Measurements from ENCODE around the gene KAT8. TPM values are rescaled to one million over a fixed set of nuclear protein-coding genes. Genes with fewer than 3 reads are reported as not detected.

Gene KAT8
- total RNA-seq, 1 experiment from 2014 or later = 66.6 TPM

GRCh38 chr16:31083081-31083480, 34.4 kb upstream of the KAT8 start:
- BruUV-seq (replicated peaks) = no TSS peak
- Mint-ChIP-seq H3K27ac (ENCODE audit: unreplicated experiment) (no peak overlapping the region), H3K4me3 (ENCODE audit: low read depth, unreplicated experiment) (no peak overlapping the region), H3K4me1 (ENCODE audit: low read depth, unreplicated experiment) (no peaks in the 10 kb centered on the region), H3K9me3 (ENCODE audit: low read depth, unreplicated experiment) (no peaks in the 10 kb centered on the region), H3K27me3 (ENCODE audit: unreplicated experiment) (no peaks in the 10 kb centered on the region), H3K36me3 (ENCODE audit: insufficient read depth, unreplicated experiment) (peaks cover 45% of the 10 kb centered on the region)
- DNase-seq = no peak
- TF ChIP-seq CTCF (IDR thresholded peaks at IDR 0.05; ENCODE audit: unreplicated experiment) = no peak
- intact Hi-C loops (cut with micrococcal nuclease; ENCODE audit: unreplicated experiment) = no loop called here
- CTCF ChIA-PET = no interaction called here

- intact Hi-C loops (cut with micrococcal nuclease; ENCODE audit: unreplicated experiment) = no loop called here
- no TSS peak for BruUV-seq (replicated peaks)
- H3K36me3 Mint-ChIP-seq (ENCODE audit: insufficient read depth, unreplicated experiment) = peaks cover 45% of the 10 kb centered on the region
- H3K9me3 Mint-ChIP-seq (ENCODE audit: low read depth, unreplicated experiment) = no peaks in the 10 kb centered on the region
- no peak overlapping the region for H3K27ac Mint-ChIP-seq (ENCODE audit: unreplicated experiment)
- no peak for TF ChIP-seq CTCF (IDR thresholded peaks at IDR 0.05; ENCODE audit: unreplicated experiment)
- no peak for DNase-seq
- no peaks in the 10 kb centered on the region for H3K27me3 Mint-ChIP-seq (ENCODE audit: unreplicated experiment)
- H3K4me1 Mint-ChIP-seq (ENCODE audit: low read depth, unreplicated experiment) = no peaks in the 10 kb centered on the region
- CTCF ChIA-PET = no interaction called here
- no peak overlapping the region for H3K4me3 Mint-ChIP-seq (ENCODE audit: low read depth, unreplicated experiment)
Measured at GRCh38 chr16:31083556-31083955, 33.9 kb upstream of the KAT8 start.

- intact Hi-C loops (cut with micrococcal nuclease; ENCODE audit: unreplicated experiment) = no loop called here
- Mint-ChIP-seq H3K4me1 (ENCODE audit: low read depth, unreplicated experiment) (no peaks in the 10 kb centered on the region), H3K9me3 (ENCODE audit: low read depth, unreplicated experiment) (no peaks in the 10 kb centered on the region), H3K27me3 (ENCODE audit: unreplicated experiment) (no peaks in the 10 kb centered on the region), H3K4me3 (ENCODE audit: low read depth, unreplicated experiment) (no peak overlapping the region), H3K27ac (ENCODE audit: unreplicated experiment) (no peak overlapping the region), H3K36me3 (ENCODE audit: insufficient read depth, unreplicated experiment) (peaks cover 43% of the 10 kb centered on the region)
- no peak for DNase-seq
- BruUV-seq (replicated peaks) = no TSS peak
- TF ChIP-seq CTCF (IDR thresholded peaks at IDR 0.05; ENCODE audit: unreplicated experiment) = no peak
- CTCF ChIA-PET = interaction anchor here (0.6 to 1.4 kb wide), 2 partner anchors 97 to 99 kb away, joined by 3 to 4 read pairs; partner anchors contain the start of gene HSD3B7
Measured at GRCh38 chr16:31083981-31084380, 33.5 kb upstream of the KAT8 start.

GRCh38 chr16:31084584-31085302, 32.7 kb upstream of the KAT8 start:
- CTCF ChIA-PET = interaction anchor here (1.4 kb wide), 1 partner anchor 99 kb away, joined by 4 read pairs; the partner anchor contains the start of gene HSD3B7

More at GRCh38 chr16:31084584-31085302, 32.7 kb upstream of the KAT8 start:
- intact Hi-C loops (cut with micrococcal nuclease; ENCODE audit: unreplicated experiment) = no loop called here
- Mint-ChIP-seq H3K36me3 (ENCODE audit: insufficient read depth, unreplicated experiment) (peaks cover 40% of the 10 kb centered on the region), H3K27me3 (ENCODE audit: unreplicated experiment) (no peaks in the 10 kb centered on the region), H3K4me1 (ENCODE audit: low read depth, unreplicated experiment) (no peaks in the 10 kb centered on the region), H3K4me3 (ENCODE audit: low read depth, unreplicated experiment) (no peak overlapping the region), H3K9me3 (ENCODE audit: low read depth, unreplicated experiment) (no peaks in the 10 kb centered on the region), H3K27ac (ENCODE audit: unreplicated experiment) (no peak overlapping the region)
- no peak for DNase-seq
- no peak for TF ChIP-seq CTCF (IDR thresholded peaks at IDR 0.05; ENCODE audit: unreplicated experiment)
- no TSS peak for BruUV-seq (replicated peaks)

Data from Calu3 (cell line).